ENCODE results near the gene RNF126.

The RNF126 gene

GRCh38 chr19:664913-665443 is 2.0 kb upstream of the RNF126 start:
- DNase-seq: peak in 50 of 51 donors; percentile 15 to 83 (median 64)

- DNase-seq: peak in 5 of 51 donors; percentile 49 to 71 (median 55)
Observed at GRCh38 chr19:663682-664117, 686 bp upstream of the RNF126 start.

GRCh38 chr19:662207-662961 is 630 bp downstream of the RNF126 start:
- peak in 1 of 51 donors; percentile 60 for DNase-seq

GRCh38 chr19:661427-662196 is 1.4 kb downstream of the RNF126 start:
- no peak for DNase-seq

- DNase-seq: no peak
Observed at GRCh38 chr19:660793-661426, 2.1 kb downstream of the RNF126 start.

GRCh38 chr19:658916-659839 is 3.8 kb downstream of the RNF126 start:
- peak in 2 of 51 donors; percentile 18 to 57 for DNase-seq

DNA sequence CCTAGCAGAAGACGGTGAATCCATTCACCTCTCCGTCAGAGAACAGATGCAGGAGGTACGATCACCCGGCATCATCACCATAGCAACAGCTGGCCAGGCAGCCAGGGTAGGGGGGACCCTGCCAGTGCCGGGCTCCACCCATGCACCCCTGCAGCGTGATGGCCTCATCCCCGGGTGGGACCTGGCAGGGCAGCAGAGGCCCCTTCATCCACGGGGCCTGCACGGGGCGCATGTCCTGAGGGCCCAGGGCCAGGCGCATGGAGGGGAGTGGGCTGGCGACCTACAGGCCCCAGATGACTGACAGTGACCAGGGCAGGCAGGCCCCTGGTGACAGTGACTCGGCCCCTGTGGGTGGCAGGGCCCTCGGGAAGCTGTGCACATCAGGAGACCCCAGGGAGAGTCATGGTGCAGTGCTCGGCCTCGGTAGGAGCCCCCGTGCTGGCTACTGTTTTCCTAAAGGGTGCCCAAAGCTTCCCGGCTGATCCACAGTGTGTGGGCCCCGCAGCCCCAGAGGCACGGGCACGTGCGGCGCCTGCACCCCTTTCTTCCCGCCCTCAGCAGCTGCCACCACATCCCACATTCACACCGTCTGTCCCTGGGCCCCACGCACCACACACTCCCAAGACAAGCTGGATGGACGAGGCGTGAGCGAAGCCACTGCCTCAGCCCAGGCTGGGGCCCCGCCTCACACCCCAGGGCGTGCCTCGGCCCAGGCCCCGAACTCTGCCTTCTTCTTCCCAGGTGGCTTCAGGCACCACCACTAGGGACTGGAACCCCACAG is 4.8 kb downstream of the RNF126 start:
- peak in 1 of 51 donors; percentile 38 for DNase-seq

- no peak for DNase-seq
Observed at GRCh38 chr19:657611-658010, 5.4 kb downstream of the RNF126 start.

DNA sequence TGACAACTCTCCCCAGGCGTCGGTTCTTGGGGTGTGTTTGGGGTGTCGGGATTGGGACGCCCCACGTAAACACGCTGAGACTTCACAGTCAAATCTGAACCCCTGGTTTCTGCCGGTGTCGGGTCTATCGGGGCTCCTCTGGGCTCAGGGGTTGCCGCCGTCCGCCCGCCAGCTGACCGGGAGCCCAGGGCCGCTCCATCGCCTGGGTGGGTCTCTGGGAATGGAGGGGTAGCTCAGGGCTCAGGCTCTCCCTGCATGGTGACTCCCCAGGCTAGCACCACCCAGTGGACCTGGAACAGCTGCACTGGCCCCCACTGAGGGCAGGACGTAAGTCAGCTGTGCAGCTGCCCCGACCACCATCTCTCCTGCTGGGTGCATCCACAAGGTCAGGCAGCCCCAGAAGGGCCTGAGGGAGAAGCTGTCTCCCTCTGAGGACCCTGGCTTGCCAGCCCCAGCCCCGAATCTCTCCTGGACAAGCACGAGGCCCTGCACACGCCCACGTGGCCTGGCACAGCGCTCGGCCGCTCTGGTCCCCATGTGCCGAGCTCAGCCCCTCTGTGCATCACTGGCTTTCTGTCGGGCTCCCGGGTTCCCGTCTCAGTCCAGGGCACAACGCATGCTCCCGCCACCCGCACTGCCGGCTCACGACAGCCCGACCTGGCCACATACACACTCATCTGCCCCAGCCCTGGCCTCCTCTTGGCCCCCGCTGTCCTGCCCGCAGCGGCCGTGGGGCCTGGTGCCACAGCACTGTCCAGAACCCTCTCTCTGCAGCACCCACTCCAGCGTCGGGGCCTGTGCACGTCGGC is 6.1 kb downstream of the RNF126 start:
- no peak for DNase-seq

DNA sequence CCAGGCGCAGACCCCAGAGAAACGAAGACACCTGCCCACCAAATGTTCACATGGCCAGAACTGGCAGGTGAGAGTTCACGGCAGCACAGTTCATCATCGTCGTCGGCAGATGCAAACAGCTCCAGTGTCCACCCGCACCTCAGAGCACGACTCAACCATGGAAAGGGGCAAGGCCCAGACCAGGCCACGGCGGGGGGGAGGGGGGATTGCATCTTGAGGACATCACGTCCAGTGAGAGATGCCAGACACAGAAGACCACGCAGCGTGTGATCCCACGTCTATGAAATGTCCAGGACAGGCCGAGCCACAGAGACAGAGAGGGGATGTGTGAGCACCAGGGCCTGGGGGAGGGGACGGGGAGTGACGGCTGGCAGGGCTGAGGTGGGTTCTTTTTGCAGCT is 7.3 kb downstream of the RNF126 start:
- DNase-seq: no peak

DNA sequence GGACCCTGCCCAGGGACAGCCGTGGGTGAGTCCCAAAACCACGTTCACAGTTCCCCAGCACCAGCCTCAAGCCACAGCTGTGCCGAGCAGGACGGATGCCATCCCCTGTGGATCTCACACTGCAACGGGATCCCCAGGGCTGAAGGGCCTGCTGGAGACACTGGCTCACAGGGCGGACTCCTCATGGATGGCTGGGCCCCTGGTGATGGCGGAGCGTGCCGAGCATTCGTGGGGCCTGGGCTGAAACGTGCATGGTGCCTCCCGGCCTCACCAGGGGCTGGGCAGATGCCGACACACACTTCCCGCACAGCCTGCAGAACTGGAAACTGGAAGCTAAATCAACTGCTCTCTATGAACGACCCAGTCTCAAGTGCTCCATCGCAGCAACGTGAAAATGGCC is 9.6 kb downstream of the RNF126 start:
- DNase-seq: no peak

DNA sequence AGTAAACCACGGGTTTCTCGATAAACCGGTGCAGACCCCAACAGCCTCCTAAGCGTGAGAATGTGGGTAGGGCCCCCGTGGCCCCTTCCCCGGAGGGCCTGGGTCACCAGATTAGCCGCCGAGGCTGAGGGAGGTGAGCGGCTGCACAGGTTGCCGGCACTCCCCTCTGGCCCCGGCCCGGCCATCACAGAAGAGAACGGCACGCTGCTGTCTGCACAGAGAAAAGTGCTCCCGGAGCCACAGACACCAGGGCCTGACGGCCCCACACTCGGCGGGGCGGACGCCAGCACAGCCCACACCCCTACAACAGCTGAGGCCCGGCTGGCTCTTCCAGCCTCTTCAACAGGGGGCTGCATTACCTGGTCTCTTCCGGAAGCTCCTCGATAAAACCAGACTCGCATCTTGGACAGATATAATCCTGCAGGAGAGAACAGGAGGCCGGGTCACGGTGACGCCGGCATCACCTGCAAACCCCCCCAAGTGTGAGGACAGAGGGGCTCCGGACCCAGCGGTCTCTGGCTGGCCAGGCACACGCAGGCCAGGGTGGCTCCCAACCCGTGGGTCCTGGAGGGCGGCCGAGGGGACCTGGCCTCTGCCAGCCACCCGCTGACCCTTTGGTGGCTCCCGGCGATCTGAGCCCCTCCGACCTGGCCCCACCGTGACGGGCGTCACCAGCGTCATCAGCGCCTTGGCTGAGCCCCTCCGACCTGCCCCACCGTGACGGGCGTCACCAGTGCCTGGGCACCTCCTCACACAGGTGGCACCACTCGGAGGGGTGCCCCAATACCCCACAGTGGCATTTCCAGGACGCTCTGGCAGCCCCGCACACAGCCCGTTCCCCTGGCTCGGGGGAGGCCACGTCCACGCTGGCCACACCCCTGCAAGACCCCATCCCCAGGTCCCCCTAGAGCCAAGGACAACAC is 10.3 kb downstream of the RNF126 start:
- DNase-seq: no peak

- DNase-seq: no peak
Observed at GRCh38 chr19:651991-652390, 11.0 kb downstream of the RNF126 start.

GRCh38 chr19:651114-651818 is 11.7 kb downstream of the RNF126 start:
- DNase-seq: no peak

- DNase-seq: no peak
Observed at GRCh38 chr19:650121-650520, 12.9 kb downstream of the RNF126 start.

DNA sequence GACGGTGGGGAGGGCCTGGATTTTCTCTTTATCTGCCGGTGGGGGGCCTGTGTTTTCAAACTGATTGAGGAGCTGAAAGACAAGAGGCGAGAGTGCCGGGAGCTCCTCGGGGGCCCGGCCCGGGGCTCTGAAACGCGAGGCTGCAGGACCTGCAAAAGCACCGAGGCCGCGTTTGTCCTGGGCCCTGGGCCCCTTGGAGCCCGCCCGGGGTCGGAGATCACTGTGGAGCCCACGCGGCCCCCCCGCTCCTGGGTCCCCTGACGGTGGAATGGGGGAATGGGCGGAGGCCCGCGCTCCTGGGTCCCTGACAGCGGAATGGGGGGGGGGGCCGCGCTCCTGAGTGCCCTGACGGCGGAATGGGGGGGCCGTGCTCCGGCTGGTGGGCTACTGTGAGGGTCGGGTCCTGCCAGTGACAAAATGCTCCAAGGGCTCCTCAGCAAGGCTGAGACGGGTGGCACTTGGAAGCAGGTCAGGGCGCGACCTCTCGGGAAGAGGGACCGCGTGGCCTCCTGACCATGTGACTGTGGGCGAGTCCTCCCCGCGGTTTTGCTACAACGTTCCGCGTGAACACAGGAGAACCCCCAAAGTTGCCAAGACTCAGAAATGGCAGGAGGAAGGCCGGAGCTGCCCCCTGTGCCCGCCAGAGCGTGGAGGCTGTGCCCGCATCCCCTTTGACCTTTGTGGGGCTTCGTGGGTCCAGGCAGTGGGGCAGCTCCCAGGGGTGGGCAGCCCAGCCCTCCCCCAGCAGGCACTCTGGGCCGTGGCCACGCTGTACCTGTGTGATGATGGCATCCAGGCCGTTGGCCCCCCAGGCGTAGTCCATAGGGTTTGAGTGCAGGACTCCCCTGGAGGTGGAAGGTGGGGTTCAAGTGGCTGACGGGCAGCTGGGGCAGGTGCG is 13.9 kb downstream of the RNF126 start:
- no peak for DNase-seq
